T-helper 22 cell (primary cell): Measurements from ENCODE around the gene GCAT.

Experiments used
- DNase-seq: peaks from one replicate; pipeline ENCODE4 v3.0.0-alpha.2; 2020; ENCODE audit warnings: low read depth

The GCAT gene

DNA sequence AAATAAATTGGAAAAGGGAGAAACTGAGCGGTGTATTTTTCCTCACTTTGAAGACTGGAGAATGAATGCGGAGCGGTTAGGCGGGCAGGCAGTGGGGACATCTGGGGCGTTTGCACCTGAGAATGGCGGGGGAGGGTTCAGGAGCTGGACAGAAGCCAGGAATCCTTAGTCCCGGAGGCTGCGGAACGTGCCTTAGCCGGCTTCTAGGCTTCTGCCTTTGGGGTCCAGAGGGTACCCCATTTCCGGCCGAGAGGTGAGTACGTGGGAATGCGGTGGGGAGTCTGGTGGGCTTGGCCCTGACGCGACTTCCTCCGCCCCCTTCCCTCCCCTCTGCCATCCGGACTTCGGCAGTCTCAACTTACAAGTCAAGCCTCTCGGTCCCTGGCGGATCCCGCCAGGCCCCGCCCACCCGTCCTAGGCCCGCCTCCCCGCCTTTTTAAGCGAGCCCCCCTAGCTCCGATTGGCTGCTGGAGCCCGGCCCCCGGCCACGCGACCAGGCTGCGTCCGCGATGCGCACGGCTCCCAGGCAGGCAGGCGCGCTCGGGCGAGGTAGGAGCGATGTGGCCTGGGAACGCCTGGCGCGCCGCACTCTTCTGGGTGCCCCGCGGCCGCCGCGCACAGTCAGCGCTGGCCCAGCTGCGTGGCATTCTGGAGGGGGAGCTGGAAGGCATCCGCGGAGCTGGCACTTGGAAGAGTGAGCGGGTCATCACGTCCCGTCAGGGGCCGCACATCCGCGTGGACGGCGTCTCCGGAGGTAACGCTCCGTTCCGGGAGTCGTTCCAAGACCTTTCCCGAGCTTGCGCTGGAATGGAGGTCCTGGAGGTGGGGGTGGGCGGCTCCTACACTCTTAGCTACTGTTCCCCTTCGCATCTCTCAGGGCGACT, at the start of gene GCAT:
TSS of gene GCAT (plus strand) at position 525 of the 884 bp plus-strand sequence. CDS start at position 559, 34 bp downstream.
- DNase-seq, result peak; percentile 69

DNA sequence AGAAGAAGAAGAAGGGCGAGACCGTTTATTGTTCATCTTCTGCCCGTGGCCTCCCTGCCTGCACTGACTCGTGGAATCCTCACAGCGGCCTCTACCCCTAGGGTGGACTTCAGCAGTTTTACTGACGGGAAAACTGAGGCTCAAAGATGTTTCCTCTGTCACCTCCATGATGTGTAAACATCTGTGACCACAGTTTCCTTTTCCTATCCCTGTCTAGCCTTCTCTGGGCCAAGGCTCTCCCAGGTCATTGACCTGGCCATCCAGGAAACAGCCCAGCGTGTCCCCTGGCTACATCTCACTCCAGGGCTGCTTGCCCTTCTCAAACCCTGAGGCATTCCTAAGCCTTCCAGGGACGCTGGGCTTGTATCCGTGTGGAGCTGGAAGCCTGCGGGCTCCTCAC, 49.0 kb upstream of the GCAT start:
- DNase-seq, result no peak

DNA sequence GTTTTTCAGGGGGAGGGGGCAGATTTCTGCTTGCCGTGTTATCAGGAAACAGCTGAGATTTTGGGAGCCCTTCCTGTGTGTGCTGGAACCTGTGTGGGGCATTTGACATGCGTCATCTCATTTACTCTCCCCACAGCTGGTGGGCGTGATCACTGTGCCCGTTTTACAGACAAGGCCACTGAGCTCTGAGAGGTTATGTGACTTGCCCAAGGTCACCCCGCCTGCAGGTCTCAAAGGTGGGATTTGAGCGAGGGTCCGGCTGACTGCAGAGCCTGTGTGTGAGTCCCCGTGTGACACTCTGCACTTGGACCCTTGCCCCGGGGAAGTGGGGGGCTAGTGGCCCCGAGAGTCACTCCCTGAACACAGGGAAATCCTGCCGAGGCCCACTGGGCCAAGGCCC, 48.5 kb upstream of the GCAT start:
- no peak for DNase-seq

DNA sequence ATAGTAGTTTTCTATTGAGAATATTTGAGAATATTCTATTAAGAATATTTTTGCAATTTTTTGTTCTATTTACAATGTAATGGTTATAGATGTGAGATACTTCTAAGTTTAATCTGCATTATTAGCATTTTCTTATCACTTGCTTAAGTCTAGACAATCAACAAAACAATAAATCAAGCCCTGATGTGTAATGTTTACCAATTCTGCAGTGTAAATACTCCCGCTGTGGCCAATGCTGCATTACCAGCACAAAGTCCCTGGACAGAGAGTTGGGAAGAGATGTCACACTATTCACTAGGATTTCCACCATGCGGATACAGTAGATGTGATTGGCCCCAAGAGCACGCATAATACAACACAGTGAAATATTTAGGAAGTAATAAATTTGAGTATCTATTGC, 47.6 kb upstream of the GCAT start:
- no peak for DNase-seq

DNA sequence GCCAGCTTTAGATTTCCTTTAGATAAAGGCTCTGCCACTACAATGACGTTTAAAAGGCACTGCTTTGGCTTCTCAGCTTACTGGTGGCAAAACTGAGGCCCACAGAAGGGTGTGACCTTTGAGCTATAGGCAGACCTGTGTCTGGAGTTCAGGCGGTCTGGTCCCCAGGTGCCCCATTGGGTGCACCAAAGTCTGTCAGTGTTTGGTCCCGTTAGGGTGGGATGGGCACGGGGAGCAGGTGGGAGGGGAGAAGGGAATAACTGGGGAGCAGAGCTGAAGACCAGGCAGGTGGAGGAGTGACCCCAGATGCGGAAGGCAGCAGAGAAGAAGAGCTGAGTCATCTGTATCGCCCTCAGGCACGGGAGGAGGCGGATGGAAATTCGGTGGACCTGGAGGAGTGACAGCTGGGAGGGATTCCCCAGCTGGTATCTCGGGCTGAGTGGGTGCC, 45.3 kb upstream of the GCAT start:
- no peak for DNase-seq

DNA sequence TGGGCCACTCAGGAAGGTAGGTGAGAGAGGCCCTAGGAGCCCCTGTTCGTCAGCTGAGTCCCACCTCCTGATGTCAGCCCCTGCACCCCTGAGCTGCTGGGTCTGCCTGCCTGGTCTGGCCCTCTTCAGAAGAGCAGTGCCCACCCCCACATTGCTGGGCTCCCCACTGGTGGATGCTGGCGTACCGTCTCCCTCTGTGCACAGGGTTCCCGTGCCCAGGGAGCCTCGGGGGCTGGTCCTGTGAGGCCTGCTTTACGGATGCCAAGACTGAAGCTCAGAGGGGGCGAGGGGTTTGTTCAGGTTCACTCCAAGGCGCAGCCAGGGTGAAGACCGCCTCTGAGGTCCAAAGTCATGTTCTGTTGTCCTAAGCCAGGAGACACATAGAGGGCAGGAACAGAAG, 44.7 kb upstream of the GCAT start:
- no peak for DNase-seq

DNA sequence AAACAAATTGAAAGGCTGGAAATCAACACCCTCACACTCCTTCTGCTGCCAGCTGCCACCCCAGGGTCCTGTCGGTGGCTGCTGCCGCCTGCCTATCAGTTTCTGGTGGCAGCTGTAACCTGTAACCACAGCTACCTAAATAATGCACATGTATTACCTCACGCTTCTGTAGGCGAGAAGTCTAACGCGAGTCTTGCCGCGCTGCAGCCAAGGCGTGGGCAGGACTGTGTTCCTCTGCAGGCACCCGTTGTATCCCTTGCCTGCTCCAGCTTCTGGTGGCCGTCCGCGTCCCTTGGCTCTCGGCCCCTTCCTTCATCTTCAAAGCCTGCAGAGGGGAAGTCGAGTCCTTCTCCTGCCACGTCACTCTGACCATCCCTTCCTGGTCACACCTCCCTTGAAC, 44.1 kb upstream of the GCAT start:
- DNase-seq, result no peak

DNA sequence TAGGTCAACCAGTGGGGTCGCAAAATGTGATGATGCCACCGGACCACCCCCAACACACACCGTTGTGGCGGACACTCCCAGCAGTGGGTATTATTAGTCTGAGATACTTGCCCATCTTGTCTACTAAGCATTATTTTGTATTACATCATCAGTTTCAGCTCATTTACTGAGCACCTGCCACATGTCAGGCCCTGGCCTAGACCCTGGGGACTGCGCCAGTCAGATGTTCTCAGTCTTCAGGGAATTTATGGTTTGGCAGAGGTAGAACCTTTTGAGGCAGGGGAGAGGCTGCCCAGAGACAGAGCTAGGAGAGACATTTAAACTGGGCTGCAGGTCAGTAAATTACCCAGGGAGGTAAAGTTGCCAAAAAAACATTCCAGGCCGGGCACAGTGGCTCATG, 43.1 kb upstream of the GCAT start:
- no peak for DNase-seq

DNA sequence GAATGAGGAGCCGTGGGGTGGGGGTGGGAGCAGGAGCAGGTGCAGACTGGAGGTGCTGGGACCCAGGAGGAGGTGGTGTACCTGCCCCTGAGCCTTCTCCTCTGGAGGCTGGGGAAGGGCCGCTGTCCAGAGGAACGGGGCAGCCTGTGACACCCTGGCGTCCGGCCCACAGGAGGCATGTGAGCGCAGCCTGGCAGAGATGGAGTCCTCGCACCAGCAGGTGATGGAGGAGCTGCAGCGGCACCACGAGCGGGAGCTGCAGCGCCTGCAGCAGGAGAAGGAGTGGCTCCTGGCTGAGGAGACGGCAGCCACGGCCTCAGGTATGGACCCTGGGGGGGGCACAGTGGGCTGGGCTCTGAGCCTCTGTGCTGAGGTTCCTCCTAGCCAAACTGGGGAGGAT, 42.2 kb upstream of the GCAT start:
- no peak for DNase-seq

DNA sequence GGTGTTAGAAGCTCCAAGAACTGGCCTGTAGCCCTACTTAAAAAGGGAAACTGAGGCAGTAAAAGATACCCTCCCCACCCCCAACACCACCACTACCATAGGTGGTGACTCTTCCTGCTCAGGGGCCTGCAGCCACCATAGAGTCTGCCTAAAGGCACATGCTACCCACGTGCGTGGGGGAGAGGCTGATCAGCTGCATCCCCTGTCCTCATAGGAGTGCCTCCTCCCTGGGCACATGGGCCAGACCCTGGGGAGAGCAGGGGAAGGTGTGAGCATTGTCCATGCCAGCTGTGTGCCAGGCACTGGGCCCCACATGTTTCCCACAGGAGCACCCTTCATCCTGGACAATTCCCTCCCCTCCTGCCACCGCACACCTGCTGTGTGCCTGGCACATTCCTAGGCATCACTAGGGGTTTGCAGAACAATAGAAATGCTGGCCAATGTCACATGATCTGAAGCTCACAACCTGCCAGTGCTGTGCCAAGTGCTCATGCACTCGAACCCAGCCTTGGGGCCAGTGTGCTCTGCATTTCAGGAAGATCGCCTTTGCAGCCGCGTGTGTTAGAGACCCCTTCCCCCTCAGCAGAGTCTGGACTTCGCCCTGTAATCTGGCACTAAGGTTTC, 41.7 kb upstream of the GCAT start:
- no peak for DNase-seq

DNA sequence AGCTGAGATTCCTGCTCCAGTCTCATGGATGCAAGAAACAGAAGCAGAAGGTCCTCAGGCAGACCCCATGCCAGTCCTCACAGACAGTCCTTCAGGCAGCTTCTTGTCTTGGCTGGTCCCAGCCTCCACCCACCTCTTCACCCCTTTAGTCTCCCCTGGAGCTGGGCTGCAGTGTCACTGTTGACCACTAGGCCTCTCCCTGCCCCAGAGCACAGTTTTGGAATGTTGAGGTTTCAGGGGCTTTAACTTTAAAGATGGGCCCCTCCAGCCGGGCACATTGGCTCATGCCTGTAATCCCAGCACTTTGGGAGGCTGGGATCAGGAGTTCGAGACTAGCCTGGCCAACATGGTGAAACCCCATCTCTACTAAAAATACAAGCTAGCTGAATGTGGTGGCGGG, 39.5 kb upstream of the GCAT start:
- DNase-seq, result no peak

DNA sequence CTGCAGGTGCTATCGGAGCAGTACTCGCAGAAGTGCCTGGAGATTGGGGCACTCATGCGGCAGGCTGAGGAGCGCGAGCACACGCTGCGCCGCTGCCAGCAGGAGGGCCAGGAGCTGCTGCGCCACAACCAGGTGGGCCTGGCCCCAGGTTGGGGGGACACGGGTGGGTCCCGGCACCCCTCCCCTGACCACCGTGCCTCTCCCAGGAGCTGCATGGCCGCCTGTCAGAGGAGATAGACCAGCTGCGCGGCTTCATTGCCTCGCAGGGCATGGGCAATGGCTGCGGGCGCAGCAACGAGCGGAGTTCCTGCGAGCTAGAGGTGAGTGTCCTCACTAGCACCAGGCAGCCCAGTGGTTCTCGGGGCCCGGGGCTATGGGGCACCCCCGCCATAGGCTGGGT, 38.7 kb upstream of the GCAT start:
- no peak for DNase-seq

DNA sequence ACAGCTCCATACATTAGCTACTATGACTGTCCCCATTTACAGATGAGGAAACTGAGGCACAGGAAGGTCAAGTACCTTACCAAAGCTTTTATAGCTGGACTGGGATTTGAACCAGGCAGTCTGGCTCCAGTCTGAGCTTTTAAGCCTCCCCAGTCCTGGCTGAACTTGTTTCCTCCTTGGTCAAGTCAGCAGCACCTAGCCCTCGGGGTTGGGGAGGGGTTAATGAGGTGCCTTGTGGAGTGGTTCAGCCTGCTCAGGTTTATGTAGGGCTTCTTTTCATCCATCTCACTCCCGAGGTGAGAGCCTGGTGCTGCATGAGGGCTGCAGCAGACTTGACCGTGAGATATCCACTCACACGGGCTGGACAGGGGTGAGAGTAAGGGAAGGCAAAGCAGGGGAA, 36.7 kb upstream of the GCAT start:
- DNase-seq, result no peak

DNA sequence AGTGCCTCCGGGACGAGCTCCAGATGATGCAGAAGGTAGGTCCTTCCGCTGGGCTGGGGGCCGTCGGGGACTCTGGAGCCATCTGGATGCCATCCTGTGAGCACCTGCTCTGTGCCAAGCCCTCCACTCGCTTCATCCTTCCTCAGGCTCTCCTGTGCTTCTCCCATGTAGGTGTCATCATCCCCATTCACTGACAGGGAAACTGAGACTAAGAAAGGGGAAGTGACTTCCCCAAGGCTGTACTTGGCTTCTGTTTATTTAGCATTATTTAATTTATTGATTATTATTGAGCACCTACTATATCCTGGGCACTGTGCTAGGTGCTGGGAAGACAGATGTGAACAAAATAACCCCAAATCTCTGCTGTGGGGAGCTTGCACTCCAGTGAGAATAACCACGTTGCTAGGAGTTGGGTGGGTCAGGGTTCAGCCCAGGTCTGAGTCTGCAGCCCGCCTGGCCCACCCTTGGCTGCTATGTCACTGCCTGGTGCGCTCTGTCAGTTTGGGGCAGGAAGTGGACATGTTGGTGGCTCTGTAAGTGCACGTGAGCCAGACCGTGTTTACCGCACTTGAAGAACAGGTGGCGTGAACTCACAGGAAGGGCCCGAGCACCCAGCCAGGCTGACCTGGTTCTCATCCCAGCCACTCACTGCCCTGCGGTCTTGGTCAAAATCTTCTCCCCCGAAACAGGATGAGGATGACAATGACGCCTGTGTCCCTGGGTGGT, 35.9 kb upstream of the GCAT start:
- DNase-seq, result no peak

DNA sequence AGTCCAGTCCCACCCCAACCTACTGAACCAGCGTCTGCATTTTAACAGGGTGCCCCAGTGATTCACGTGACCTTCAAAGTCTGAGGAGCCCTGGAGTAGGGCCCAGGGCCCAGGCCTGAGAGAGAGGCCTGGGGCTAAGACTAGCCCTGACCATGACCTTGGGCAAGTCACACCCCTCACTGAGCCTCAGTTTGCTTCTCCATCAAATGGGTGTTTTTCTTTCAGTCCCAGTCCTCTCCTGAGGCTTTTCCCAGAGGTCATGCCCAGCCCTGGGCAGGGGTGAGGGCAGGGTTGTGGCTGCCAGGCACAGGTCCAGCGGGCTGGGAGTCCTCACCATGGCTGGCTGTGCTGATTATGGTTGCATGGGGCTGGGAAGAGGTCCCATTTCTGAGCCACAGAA, 33.0 kb upstream of the GCAT start:
- no peak for DNase-seq

DNA sequence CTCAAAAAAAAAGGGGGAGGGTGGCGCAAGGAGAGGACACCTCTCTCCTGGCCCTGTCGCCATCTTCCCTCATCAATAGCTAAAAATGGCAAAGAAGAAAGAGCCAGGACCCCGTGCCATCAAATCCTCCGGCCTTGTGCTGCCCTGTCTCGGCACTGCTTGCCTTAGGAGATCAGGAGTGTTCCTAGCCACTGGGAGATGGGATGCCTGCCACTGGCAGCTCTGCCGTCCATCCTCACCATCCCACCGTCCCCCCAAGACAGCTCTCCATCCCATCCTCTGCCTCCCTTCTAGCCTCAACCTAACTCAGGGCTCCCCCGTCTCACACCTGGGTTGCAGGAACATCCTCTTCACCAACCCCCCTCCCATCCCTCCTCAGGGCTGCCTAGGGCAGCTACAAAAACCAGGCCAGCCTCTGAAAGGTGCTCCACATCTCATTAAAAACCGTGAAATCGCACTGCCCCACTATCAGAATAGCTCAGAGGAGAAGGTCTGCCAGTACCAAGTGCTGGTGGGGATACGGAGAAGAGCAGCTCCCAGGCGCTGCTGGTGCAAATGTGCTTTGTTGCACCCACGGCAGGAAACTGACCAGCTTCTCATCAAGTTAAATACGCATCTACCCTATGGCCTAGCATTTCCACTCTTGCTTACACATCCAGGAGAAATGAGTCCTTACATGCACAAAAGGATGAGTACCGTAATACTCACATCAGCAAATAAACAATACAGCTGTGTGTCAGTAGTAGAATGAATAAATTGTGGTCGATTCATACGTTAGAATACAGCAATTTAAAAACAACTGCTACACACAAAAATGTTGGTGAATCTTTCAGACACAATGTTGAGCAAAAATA, 31.7 kb upstream of the GCAT start:
- no peak for DNase-seq

DNA sequence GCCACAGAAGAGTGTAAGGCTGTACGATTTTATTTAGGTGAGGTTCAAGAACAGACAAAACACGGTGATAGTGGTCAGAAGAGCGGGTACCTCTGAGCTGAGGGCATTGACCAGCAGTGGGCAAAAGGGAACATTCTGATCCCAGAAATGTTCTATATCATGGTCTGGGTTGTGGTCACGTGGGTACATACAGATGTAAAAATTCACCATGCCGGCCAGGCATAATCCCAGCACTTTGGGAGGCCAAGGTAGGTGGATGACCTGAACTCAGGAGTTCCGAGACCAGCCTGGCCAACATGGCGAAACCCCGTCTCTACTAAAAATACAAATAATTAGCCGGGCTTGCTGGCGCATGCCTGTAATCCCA, 31.1 kb upstream of the GCAT start:
- DNase-seq, result no peak

DNA sequence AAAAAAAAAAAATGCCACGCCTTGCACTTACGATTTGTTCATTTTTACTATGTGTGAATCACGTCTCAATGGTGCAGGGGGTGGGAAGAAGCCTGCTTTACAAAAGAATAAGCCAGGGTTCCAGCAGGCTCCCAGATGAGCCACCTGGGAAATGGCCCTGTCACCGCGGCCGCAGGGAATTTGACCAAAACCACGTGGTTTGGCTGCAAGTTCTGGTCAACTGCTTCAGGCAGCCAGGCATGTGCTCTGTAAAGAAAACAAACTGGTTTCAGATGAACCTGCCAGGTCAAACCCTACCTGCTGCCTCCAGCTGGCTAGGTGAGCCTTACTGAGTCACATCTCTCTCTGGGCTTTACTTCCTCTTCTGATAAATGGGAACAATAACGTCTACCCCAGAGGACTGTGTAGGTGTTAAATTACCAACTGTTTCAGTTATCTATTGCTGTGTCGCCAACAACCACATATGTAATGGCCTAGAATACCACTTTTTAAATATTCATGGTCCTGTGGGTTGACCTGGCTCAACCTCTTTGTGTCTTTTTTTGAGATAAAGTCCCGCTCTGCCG, 30.5 kb upstream of the GCAT start:
- no peak for DNase-seq

DNA sequence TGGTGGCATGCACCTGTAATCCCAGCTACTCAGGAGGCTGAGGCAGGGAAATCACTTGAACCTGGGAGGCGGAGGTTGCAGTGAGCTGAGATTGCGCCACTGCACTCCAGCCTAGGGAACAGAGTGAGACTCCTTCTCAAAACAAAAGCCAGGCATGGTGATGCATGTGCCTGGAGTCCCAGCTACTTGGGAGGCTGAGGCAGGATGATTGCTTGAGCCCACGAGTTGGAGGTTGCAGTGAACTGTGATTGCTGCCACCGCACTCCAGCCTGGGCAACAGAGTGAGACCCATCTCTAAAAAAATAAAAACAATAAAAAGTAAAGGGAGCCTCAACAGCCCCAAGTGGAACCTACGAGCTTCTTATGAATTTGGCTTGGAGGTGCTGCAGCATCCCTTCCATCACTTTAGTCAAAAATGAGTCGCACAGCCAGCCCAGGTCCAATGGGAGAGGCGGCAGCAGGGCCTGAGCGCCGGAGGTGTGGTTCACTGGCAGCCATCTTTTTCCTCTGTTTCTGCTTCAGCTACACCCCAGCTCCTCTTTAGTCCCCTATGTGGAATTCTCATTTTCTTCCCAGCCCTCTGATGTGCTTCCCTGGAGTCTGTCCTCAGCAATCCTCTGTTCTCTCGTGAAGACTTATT, 29.2 kb upstream of the GCAT start:
- no peak for DNase-seq

DNA sequence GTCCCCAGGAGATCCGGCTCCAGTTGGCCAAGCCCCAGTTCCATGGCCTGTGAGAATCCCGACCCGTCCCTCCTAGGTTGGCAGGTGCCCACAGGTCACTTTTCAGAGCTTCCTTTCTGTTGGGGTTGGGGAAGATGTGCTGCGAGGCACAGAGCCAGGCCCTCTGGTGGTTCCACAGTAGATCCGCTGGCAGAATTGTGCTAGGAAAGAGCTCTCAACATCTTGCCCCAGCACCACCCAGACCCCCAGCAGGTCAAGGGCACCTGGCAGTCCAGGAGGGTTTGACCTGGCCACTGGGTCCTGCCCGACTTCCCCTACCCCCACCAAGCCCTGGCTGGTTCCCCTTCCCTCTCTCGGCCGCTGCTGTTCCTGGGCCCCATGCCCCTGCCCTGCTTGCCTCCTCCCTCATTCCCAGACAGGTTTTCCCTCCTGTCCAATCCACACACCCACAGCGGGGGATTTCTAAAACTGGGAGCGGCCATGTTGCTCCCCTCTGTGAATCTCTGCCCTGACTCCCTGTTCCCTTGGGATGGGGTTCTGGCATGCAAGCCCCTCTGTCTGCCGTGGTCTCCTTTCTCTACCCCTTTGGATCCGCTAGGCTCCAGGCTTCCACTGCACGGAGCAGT, 26.2 kb upstream of the GCAT start:
- no peak for DNase-seq
